NCI-H82 treated with DMSO at 0.1 percent for 48 hours (cell line): ENCODE results near the gene SF3A2.
"Not testable (repeated sequence)": the region's sequence is repeated elsewhere in the genome, so short reads cannot be mapped to it uniquely, and the experiment has no call there.

Experiments used
- DNase-seq: peaks from one replicate; lab custom pipeline; 2025; ENCODE audit not compliant: unreplicated experiment; lab: John Stamatoyannopoulos, UW

The SF3A2 gene

GRCh38 chr19:2236314-2237050 is at the start of gene SF3A2, which contains the start of gene PLEKHJ1:
SF3A2 (plus strand) TSS chr19:2236824; CDS start chr19:2243419, 6,595 bp downstream.
PLEKHJ1 (minus strand) TSS chr19:2236329; CDS start chr19:2236248, 81 bp downstream.
- DNase-seq = peak; percentile 86

- DNase-seq = no peak
These were observed 49.5 kb upstream of the SF3A2 start for GRCh38 chr19:2187159-2187558.

GRCh38 chr19:2188708-2189385 is 47.8 kb upstream of the SF3A2 start:
- no peak for DNase-seq

- DNase-seq = no peak
These were observed 46.7 kb upstream of the SF3A2 start for GRCh38 chr19:2189880-2190279.

- DNase-seq = no peak
These were observed 45.7 kb upstream of the SF3A2 start for GRCh38 chr19:2190848-2191455.

- no peak for DNase-seq
These were observed 44.9 kb upstream of the SF3A2 start for GRCh38 chr19:2191456-2192310.

GRCh38 chr19:2192862-2193261 is 43.8 kb upstream of the SF3A2 start:
- DNase-seq = no peak

GRCh38 chr19:2193807-2194206 is 42.8 kb upstream of the SF3A2 start:
- no peak for DNase-seq

- DNase-seq = no peak
These were observed 42.0 kb upstream of the SF3A2 start for GRCh38 chr19:2194513-2195078.

GRCh38 chr19:2195361-2195760 is 41.3 kb upstream of the SF3A2 start:
- no peak for DNase-seq

- no peak for DNase-seq
These were observed 40.7 kb upstream of the SF3A2 start for GRCh38 chr19:2195914-2196313.

GRCh38 chr19:2197270-2197669 is 39.4 kb upstream of the SF3A2 start:
- DNase-seq = no peak

- DNase-seq = no peak
These were observed 38.3 kb upstream of the SF3A2 start for GRCh38 chr19:2198317-2198716.

GRCh38 chr19:2199215-2199614 is 37.4 kb upstream of the SF3A2 start:
- no peak for DNase-seq

GRCh38 chr19:2199861-2200623 is 36.6 kb upstream of the SF3A2 start:
- no peak for DNase-seq

- DNase-seq = not testable (repeated sequence)
These were observed 35.9 kb upstream of the SF3A2 start for GRCh38 chr19:2200624-2201294.

GRCh38 chr19:2201473-2202148 is 35.0 kb upstream of the SF3A2 start:
- no peak for DNase-seq

GRCh38 chr19:2202366-2202765 is 34.3 kb upstream of the SF3A2 start:
- no peak for DNase-seq

GRCh38 chr19:2207008-2207407 is 29.6 kb upstream of the SF3A2 start:
- DNase-seq = no peak
